T1000 (cell line): ENCODE results near the gene MNX1.

Source experiments
- DNase-seq: peaks from one replicate; lab custom pipeline; 2025; ENCODE audit warnings: mixed read lengths; lab: John Stamatoyannopoulos, UW

MNX1 gene

DNA sequence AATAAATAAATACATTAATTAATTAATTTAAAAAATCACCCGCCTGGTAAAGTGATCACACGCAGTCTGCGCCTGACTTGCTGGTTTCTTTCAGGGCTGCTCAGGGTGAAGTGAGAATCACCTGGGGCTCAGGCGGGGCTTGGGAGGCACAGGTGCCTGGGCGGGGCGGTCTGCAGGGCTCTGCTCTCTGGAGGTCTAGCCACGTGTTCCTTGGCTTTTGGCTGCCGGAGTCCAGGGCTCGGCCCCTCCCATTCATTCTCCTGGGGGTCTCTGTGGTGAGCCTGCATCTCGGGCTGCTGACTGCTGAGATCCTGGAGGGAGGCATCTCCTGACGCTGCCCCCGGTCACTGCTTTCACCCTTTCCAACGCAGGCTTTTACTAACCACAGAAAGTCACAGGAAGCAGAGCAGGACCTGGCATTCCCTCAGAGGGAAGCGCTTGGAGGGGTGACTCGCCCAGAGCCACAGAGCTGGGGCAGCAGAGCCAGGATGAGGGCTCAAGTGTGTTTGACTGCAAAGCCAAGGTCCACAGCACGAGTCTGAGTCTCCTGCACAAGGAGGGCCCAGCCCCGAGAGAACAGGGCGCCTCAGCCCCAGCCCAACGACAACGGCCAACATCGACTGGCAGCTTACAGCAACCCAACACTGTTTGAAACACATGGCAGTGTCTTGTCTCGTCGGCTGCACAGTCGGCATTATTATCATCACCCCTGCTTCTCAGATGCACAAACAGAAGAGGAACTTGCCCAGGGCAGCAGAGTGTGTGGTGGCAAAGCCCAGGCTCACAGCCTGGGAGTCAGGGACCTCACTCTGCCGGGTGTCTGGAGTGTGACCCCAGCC, 22.4 kb upstream of the MNX1 start:
- DNase-seq = no peak

DNA sequence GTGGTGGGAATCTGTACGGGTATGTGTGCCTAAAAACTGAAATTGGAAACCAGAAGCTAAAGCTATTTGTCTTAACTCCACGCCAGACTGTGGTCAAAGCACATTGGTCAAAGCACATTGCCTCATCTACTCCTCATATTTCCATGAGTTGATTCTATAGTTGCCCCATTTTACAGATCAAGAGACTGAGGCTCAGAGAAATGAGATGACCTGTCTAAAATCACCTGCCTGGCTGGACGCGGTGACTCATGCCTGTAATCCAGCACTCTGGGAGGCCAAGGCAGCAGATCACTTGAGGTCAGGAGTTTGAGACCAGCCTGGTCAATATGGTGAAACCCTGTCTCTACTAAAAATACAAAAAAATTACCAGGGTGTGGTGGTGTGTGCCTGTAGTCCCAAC, 21.7 kb upstream of the MNX1 start:
- DNase-seq = no peak

DNA sequence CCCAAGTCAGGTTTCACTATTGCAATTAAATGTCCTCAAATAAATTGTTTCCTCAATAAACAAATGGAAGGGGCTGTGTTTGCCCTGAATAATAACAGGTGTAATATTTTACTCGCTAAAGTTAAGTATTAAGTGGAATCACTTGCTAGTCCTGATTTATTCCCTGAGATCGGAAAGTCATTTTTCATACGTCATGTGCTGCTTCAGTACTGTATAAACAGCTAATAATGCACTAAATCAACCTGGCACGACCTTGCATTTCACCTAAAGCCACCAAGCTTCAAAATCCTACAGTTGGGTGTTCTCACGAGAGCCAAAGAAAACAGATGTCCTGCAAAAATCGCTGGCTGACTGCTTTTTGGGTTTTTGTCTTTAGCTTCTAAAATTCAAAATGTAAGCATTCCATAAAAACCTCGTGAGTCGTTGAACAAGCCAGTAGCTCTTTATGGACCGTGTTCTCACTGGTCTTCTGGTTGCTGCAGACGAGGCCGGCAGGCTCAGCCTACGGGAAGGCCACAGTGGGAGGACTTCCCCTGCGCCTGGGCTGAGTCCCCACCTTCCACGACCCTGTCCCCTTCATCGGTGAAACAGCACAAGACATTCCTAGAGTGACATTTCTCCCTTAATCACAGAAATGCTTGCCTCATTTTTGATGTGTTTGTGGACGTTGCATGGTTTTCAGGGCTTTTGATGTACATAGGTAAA, 17.9 kb upstream of the MNX1 start:
- no peak for DNase-seq

DNA sequence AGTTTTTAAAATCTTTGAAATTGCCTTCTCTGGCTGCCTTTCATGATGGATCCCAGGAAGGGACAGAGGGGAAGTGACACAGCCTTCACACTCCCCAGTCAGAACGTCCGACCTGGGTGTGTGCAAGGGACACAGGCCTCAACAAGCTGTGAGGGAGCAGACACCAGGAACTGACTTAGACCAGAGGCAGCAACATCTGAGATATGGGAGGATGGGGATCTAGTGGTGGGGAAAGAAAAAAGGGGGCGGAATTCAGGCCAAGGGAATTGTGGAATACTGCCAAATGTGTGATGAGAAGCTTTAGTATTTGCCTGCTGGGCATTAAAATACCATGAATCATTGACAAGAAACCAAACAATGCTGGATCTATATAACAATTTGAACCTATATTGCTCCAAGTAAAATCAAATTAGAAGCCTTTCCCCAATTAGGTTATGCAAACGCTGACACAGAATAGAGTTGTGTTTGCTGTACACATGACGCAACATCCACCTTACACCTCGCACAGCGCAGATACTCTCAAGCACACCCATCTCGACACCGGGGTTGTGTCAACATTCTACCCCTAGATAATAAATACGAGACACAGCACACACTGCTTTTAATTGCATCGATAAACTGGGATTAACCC, 17.2 kb upstream of the MNX1 start:
- no peak for DNase-seq

- no peak for DNase-seq
These were observed 14.3 kb upstream of the MNX1 start for GRCh38 chr7:157024716-157025115.

DNA sequence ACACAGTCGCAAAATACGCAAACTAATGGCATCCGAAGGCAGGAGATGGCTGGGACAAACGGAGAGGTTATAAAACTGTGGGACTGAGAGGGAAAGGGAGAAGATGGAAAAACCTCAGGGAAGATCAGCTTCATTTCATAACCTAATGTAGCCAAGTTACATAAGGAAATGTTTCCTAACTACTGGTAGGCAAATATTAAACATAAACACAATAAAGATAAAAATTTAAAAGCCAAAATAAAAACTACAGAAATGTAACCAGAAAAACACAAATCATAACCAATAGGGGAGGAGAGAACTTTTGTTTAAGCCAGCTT, 13.1 kb upstream of the MNX1 start:
- DNase-seq = no peak

- no peak for DNase-seq
These were observed 12.5 kb upstream of the MNX1 start for GRCh38 chr7:157022681-157023588.

- DNase-seq = no peak
These were observed 11.6 kb upstream of the MNX1 start for GRCh38 chr7:157021871-157022680.

DNA sequence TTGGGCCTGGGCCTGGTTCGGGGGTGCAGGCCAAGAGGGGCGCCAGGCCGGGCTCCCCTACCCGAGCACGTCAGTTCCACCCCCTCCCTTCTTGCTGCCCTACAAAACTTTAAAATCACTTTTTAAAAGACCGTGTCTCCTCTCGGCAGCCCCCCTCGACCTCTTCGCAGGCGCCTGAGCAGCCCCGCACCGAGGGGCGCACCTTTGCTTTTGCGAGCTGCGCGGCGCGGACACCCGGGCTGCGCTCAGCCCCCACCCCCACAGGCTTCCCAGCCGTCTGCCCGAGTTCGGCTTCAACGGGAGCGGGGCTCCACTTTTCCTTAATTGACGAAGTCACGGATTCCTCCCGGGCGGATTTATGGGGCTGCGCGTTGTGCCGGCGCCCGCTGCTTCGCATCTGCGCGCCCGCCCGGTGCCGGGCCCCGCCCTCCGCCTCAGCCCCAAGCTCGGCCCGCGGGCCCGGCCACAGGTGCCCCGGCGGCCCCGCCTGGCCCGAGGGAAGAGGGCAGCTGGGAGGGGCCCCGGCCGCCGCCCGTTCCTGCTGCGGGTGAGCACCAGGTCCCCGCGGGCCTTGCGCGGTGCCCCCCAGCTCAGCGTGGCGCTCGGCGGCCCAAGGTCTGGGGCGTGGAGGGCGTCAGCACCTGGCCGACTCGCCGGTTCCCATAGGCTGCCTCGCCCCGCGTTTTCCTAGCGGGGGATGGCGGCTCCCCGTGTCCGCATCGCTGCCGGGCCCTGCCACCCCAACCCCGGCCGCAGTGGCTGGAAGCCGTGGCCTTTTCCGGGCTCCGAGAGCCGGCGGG, 10.8 kb upstream of the MNX1 start:
- no peak for DNase-seq

DNA sequence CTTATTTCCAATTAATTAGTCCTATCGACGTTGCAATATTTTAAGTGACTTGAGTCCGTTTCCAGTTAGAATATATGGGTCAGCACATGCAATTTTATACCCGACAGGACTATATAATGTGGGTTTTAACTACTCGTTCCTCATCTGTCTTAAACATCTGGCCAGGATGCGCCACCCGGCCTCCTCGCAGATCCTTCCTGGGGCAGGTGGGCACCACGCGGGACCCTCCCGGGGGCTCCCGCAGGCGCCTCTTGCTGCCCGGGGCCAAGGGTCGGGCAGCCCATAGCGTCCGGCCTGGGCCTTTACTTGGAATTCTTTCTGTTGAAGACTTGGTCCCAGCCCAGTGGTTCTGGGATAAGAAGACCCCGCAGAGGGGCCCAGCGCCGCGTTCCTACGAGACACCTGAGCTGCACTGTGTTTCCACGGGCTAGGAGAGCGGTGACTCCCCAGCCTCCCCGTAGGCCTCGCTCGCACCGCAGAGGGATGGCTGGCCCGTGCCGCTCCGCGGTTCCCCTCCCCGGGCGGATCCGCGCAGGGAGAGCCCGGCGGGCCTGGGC, 10.1 kb upstream of the MNX1 start:
- no peak for DNase-seq

GRCh38 chr7:157019718-157020451, 9.4 kb upstream of the MNX1 start:
- no peak for DNase-seq

DNA sequence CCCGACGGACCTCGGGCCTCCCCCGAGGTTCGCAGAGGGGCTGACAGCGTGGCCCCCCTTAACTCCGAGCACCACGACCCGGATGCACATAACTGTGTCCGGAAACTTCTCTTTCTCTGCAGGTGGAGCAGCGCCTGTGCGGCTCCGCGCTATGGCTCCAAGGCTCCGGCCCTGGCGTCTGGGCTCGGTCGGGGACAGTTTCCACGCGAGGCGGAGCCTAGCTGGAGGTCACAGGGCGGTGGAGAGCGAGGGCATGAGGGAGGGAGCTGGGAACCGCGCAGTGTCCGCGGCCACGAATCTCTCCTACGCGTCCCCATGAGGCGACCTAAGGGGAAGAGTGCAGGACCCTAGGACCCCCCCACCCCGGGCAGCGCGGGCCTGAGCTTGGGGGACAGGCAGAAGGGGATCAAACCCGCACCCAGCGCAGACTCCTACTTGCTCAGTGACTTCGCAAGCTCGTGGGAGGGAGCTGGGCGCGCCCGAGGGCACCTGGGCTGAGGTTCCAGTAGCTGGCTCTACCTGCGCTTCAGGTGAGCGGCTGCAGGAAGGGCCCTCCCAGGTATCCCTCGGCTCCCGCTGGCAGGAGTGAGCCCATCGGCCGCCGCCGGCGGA, 8.6 kb upstream of the MNX1 start:
- DNase-seq = no peak

GRCh38 chr7:157018328-157018996, 8.0 kb upstream of the MNX1 start:
- no peak for DNase-seq

DNA sequence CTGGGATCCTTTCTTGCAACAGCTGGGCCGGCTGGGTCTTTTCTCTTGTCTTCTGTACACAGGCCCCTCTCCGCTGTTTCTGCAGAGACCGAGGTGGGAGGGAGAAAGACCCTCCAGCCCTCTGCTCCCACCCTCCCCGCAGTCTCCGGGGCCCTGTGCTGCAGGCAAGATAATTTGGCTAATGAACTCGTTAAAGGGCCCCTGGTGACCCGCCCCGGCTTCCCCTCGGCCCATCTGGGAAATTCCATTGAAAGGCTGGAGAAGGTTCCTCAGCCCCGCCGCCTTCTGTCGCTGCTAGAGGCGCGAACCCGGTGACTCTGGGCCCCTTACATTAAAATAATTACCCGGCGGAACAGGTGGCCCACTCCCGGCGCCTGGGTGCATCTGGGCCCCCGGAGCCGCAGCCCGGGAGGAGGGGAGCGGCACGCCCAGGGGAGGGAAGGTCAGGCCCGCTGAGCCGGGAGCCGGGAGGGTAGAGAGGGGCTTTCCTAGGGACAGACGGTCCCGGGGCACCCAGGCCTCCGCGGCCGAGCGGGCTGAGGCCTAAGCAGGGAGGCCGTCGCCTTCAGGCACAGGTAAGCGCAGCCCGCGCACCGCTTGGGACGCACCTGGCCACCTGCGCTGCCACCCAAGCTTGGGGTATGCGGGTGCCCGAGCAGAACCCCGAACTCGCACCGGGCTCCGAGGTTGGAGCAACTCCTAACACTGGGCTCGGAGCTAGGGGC, 7.3 kb upstream of the MNX1 start:
- DNase-seq = no peak

- no peak for DNase-seq
These were observed 6.7 kb upstream of the MNX1 start for GRCh38 chr7:157017149-157017548.

GRCh38 chr7:157016352-157017041, 6.0 kb upstream of the MNX1 start:
- no peak for DNase-seq

- DNase-seq = no peak
These were observed 5.5 kb upstream of the MNX1 start for GRCh38 chr7:157016024-157016351.
